Measurements from ENCODE around the gene CTAG2. TPM values are rescaled to one million over a fixed set of nuclear protein-coding genes. Genes with fewer than 3 reads are reported as not detected.
"Not testable (repeated sequence)": the region's sequence is repeated elsewhere in the genome, so short reads cannot be mapped to it uniquely, and the experiment has no call there.

CTAG2 gene
- 0.59 and 1.5 TPM in 2 replicates for polyA plus RNA-seq (2014; cell fraction: cytosol; rRNA removed)
- not detected in 2 replicates for polyA plus RNA-seq (2014; cell fraction: nucleus; rRNA removed)

DNA sequence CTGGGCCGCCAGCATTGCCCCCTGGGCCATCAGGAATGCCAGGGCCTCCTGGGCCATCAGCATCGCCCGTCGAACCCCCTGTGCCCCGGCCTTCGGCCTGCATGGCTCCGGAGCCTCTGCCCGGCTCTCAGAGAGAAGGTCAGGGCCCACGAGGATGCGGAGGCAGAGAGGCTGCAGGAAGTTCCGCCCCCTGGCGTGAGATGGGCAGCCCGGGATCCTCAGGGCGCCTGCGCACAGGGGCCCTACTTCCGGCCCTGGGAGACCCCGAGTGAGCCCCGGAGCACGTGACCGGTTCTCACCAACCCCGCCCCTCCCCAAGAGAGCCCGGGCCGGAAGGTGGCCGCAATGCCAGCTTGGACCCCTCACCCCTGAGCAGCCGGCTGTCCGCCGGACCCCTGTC is at the start of gene CTAG2:
CTAG2 (minus strand) TSS at position 167 of the 400 bp plus-strand sequence; CDS start at position 103, 64 bp downstream.
- not testable (repeated sequence) for DNase-seq (ENCODE audit: low spot score)

- DNase-seq (ENCODE audit: low spot score) = no peak
These were observed 45.4 kb upstream of the CTAG2 start for GRCh38 chrX:154698630-154699248.

DNA sequence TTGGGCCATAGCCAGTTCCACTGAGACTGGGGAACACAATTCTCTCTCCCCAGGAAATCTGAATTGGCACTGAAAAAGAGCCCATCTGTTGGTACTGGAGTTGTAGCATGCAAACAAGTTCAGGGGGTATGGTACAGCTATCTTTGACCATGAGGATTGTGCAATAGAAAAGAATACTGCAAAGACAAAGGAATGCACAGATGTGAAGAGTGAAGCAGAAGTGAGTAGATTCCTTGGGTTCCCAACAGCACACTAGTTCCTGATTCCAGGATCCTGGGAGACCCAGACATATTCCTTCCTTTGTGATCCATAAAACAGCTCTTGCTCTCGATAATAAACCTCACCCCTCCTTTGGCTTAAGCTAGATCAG is 43.3 kb upstream of the CTAG2 start:
- no peak for DNase-seq (ENCODE audit: low spot score)

- DNase-seq (ENCODE audit: low spot score) = no peak
These were observed 42.7 kb upstream of the CTAG2 start for GRCh38 chrX:154695911-154696675.

GRCh38 chrX:154693394-154693793 is 40.0 kb upstream of the CTAG2 start:
- DNase-seq (ENCODE audit: low spot score) = no peak

GRCh38 chrX:154690438-154690837 is 37.1 kb upstream of the CTAG2 start:
- not testable (repeated sequence) for DNase-seq (ENCODE audit: low spot score)

GRCh38 chrX:154672084-154672483 is 18.7 kb upstream of the CTAG2 start:
- not testable (repeated sequence) for DNase-seq (ENCODE audit: low spot score)

GRCh38 chrX:154670848-154671247 is 17.5 kb upstream of the CTAG2 start:
- not testable (repeated sequence) for DNase-seq (ENCODE audit: low spot score)

- no peak for DNase-seq (ENCODE audit: low spot score)
These were observed 8.5 kb upstream of the CTAG2 start for GRCh38 chrX:154661899-154662298.

GRCh38 chrX:154661170-154661569 is 7.8 kb upstream of the CTAG2 start:
- DNase-seq (ENCODE audit: low spot score) = no peak

DNA sequence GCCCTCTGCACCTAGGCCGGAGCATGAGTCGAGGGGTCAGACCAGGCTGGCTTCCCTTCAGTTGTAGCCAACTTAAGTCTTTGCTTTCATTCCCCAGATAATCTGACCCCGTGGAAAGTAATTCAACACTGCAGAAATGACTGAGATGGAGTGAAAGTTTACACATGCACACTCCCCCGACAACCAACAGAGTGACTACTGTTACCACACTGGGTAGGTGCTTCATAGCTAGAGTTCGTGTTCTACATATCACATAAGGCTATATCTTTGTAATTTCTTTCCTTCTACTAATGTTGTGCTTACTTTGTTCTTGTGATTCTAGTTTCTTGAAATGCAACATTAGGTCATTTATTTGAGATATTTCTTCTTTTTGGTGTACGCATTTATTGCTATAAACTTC is 7.2 kb upstream of the CTAG2 start:
- no peak for DNase-seq (ENCODE audit: low spot score)

DNA sequence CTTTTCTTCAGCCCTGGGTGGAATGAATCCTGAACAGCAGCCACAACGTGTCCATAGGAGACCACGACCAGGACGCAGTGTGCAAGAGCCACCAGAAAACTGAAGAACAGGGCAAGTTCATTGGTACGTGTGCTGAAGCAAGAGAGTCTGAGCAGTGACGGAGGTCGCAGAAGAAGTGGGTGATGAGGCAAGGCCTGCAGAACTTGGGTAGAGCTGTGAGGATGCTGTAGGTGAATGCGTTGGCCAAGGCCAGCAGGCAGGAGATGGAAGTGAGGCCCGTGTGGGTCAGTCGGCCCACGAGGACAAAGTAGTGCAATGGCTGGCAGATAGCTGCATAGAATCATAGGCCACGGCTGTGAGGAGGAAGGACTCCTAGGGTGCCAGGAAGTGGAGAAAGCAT is 5.6 kb upstream of the CTAG2 start:
- DNase-seq (ENCODE audit: low spot score) = no peak

GRCh38 chrX:154658187-154658586 is 4.8 kb upstream of the CTAG2 start:
- DNase-seq (ENCODE audit: low spot score) = no peak

- no peak for DNase-seq (ENCODE audit: low spot score)
These were observed 3.9 kb upstream of the CTAG2 start for GRCh38 chrX:154657226-154657805.

DNA sequence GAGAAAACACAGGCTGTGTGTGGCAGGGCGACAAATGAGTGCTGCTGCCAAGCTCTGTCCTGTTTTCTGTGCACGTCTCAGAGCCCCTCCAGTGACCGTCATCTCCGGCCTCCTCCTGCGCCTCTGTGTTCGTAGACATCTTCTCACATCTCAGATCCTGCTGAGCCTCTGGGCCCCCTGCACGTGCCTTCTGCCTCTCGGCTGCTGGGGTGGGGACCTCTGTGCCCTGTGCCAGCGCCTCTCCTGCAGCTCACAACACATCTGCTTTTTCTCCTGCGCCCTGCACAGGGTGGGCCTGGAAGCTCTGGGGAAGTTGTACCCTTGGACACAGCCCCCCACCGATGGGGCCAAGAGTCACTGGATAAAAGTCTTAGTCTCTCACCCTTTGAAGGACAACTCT is 2.4 kb upstream of the CTAG2 start:
- DNase-seq (ENCODE audit: low spot score) = no peak

DNA sequence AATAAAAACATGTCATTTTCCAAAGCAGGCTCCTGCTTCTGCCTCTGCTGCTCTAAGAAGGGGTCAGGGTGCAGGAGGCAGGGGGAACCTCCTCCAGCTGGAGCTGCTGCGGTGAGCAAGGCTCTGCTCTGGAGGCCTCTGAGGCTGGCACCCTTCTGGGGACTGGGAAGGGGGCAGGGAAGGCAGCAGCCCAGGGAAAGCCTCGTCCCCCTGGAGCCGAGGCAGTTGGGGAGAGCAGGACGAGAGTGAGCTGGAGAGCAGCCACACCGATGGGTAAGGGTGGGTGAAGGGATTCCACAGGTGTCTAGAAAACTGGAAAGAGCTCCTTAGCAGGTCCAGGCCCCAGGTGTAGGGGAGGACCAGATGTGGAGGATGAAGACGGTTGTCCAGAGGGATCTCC is 2.0 kb upstream of the CTAG2 start:
- no peak for DNase-seq (ENCODE audit: low spot score)

DNA sequence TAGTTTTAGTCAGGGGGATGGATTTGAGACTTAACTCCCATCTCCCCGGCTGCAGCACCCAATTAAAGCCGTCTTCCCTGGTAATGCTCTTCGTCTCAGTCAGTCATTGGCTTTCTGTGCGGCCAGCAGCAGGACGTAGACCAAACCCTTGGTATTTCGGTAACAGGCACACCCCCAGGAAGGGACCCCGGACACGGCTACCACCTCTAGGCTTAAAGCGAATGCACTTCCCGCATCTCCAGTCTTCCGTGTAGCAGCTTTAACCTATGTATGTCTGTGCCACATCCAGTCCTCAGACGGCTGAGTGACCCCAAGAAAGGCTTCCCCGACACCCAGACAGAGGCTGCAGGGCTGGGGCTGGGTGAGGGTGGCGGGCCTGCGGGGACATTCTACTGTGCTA is 1.5 kb upstream of the CTAG2 start:
- no peak for DNase-seq (ENCODE audit: low spot score)

DNA sequence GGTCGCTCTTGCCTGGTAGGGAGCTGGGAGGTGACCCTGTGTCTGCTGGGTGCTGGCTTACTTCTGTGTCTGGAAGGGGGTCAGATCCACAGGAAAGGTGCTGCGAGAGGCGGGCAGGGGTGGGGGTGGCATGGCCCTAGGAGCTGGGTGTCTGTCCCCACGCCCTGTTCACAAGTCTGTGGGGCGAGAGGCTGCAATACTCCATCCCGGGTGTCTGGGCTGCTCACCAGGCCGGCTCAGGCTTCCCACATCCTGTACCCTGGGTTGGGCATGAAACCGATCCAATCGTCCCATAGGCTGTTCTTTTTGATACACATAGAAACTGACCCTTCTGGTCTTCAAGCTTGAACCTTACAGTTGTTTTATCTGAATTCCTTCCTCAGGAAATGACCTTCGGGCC is 993 bp upstream of the CTAG2 start:
- no peak for DNase-seq (ENCODE audit: low spot score)

- DNase-seq (ENCODE audit: low spot score) = no peak
These were observed 354 bp downstream of the CTAG2 start for GRCh38 chrX:154653048-154653401.

- no peak for DNase-seq (ENCODE audit: low spot score)
These were observed 900 bp downstream of the CTAG2 start for GRCh38 chrX:154652311-154653047.

DNA sequence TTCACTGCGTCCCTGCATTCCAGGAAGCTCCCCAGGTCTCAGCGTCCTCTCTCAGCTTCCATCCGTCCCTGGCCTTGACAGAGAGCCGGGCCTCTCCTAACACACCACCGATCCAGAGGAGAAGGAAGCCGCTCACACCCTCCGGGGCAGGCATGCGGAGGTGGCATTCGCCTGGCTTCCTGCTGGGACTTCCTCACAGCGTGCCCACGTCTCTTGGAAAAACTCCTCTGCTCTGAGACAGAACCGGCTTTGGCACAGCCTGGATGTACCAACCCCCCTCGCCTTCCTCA is 3.2 kb downstream of the CTAG2 start:
- DNase-seq (ENCODE audit: low spot score) = no peak

DNA sequence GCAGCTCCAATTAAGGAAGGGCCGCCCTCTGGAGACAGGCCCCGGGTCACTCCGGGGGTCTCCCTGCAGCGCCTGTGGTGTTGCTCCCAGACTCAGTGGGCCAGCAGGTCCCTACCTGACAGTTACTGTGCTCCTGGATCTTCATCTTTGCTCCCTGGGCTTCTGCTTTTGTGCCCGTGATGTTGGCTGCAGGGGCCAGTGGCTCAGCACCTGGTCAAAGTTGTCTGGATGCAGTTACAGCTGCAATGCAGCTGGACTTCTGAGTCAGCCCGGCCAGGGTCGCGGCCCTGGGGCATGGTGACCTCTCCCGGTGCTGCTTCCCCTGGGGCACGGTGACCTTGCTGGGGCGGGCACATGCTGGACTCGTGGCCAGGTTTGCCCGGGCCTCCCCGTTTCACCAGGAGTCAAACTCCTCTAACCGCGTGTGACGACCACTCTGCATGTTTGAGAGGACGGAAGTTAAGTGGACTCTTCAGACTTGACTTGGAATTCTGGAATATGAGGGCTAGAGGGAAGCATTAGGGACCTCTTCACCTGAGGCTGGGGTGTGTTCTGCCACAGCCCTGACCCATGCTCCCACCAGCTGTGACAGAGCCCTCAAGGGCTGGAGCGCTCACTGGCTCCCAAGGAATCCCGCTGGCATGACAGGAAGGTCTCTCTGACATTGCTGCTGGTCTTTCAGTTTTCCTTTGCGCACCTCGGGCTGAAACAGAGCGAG is 3.7 kb downstream of the CTAG2 start:
- no peak for DNase-seq (ENCODE audit: low spot score)
